NCI-H226 (cell line): ENCODE data around the gene ZNF425.
"Not testable (repeated sequence)": the region's sequence is repeated elsewhere in the genome, so short reads cannot be mapped to it uniquely, and the experiment has no call there.

ENCODE experiments used
- DNase-seq: peaks from one replicate; pipeline ENCODE4 v3.0.0-alpha.2; 2015

The ZNF425 gene

GRCh38 chr7:149125863-149126661 is at the start of gene ZNF425:
Gene ZNF425, minus strand, starts transcription at chr7:149126324. Its CDS starts 111 bp downstream, at chr7:149126213.
- peak; percentile 91 for DNase-seq

GRCh38 chr7:149175150-149175549 is 49.0 kb upstream of the ZNF425 start:
- no peak for DNase-seq

GRCh38 chr7:149172534-149172920 is 46.4 kb upstream of the ZNF425 start:
- DNase-seq, result no peak

GRCh38 chr7:149171892-149172533 is 45.9 kb upstream of the ZNF425 start:
- DNase-seq, result peak; percentile 17

- DNase-seq, result no peak
Measured at GRCh38 chr7:149166630-149167352, 40.7 kb upstream of the ZNF425 start.

GRCh38 chr7:149166142-149166541 is 40.0 kb upstream of the ZNF425 start:
- DNase-seq, result no peak

GRCh38 chr7:149161241-149161848 is 35.2 kb upstream of the ZNF425 start:
- DNase-seq, result peak; percentile 11

- no peak for DNase-seq
Measured at GRCh38 chr7:149156898-149157297, 30.8 kb upstream of the ZNF425 start.

- no peak for DNase-seq
Measured at GRCh38 chr7:149154056-149154455, 27.9 kb upstream of the ZNF425 start.

GRCh38 chr7:149153346-149153745 is 27.2 kb upstream of the ZNF425 start:
- no peak for DNase-seq

GRCh38 chr7:149150981-149151380 is 24.9 kb upstream of the ZNF425 start:
- DNase-seq, result no peak

GRCh38 chr7:149147752-149148653 is 21.9 kb upstream of the ZNF425 start:
- no peak for DNase-seq

- peak; percentile 47 for DNase-seq
Measured at GRCh38 chr7:149147072-149147751, 21.1 kb upstream of the ZNF425 start, which contains the start of gene ZNF398. Gene ZNF398, plus strand, starts transcription at chr7:149147453. Its CDS starts 290 bp downstream, at chr7:149147743.

GRCh38 chr7:149145031-149145845 is 19.1 kb upstream of the ZNF425 start:
- no peak for DNase-seq

GRCh38 chr7:149144436-149144922 is 18.4 kb upstream of the ZNF425 start:
- DNase-seq, result not testable (repeated sequence)

GRCh38 chr7:149141893-149142292 is 15.8 kb upstream of the ZNF425 start:
- DNase-seq, result peak; percentile 61

GRCh38 chr7:149140831-149141230 is 14.7 kb upstream of the ZNF425 start:
- DNase-seq, result peak; percentile 37

- no peak for DNase-seq
Measured at GRCh38 chr7:149136118-149136517, 10.0 kb upstream of the ZNF425 start.

- DNase-seq, result no peak
Measured at GRCh38 chr7:149133028-149133710, 7.0 kb upstream of the ZNF425 start.
